ENCODE data around the gene MTR. TPM values are rescaled to one million over a fixed set of nuclear protein-coding genes. Genes with fewer than 3 reads are reported as not detected.

MTR gene
- total RNA-seq, 1 experiment from 2014 or later, result 24.6 TPM

DNA sequence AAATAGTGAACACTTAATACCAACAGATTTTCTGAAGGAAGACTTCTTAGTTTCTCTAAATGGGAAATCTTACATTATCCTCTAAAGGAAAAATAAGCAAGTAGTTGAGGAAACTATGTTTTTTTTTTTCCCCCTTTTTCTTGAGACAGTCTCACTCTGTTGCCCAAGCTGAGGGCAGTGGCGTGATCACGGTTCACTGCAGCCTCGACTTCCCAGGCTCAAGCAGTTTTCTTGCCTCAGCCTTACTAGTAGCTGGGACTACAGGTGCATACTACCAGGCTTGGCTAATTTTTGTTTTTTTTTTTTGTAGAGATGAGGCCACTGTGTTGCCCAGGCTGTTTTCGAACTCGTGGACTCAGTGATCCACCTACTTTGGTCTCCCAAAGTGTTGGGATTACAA is 3.9 kb downstream of the MTR start (continued):
- no peak for TF ChIP-seq CBX3 (IDR thresholded peaks at IDR 0.05; ENCODE audit: low read depth)

DNA sequence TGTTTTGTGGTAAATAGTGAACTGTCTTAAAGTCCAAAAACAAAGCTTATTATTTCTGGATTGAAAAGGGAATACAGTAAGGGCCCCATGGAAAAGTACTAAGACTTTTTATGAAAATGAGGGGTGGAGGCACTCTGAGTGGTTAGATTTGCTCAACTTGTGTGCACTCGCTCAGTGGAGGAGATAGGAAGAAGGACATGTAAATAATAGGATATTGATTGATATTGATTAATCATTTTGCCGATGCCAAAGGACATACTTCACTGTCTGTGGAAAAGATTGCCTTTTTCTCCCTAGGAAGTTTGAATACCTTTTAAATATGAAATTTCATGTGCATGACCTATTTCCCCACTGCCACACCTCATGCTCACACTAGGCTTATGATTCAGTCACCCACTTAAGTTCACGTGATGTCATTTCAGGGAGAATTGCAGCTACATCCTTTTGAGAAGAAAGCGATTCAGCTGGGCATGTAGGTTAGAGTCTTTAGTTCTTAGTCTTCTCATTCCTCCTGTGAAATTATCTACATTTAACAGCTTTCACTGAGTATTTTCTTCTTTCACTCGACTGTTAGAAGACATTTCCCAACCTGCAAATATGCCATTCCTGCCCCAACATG is 5.0 kb downstream of the MTR start:
- H3K4me2 ChIP-seq (ENCODE audit: low read length), result no peak overlapping the region
- no peaks in the 10 kb centered on the region for H3K9me3 ChIP-seq (ENCODE audit: control insufficient read depth in 1 of 2, insufficient read depth in 1 of 2, low read depth in 1 of 2, low read length in 2 of 2)
- ATAC-seq, result no peak
- H3K4me1 ChIP-seq (ENCODE audit: control insufficient read depth in 1 of 2, insufficient read depth in 2 of 2, low read length in 2 of 2), result peaks cover 4 to 8% of the 10 kb centered on the region in 2 experiments
- no peak for DNase-seq (ENCODE audit: low read depth, low spot score)
- RAD21 ChIA-PET (ENCODE audit: low non-redundant PET in 1 of 2, low total read pairs in 2 of 2, uncharacterized antibody in 2 of 2, unreplicated experiment in 2 of 2), result no interaction called here
- no peaks in the 10 kb centered on the region for H4K20me1 ChIP-seq (ENCODE audit: insufficient read depth)
- H3K36me3 ChIP-seq (ENCODE audit: control insufficient read depth in 1 of 2, insufficient read depth in 2 of 2, low read length in 2 of 2), result no peaks in the 10 kb centered on the region
- TF ChIP-seq YY1 (IDR thresholded peaks at IDR 0.05; ENCODE audit: extremely low read depth, insufficient replicate concordance, low read depth, low read length), result no peak
- no peak for TF ChIP-seq EZH2phosphoT487 (IDR thresholded peaks at IDR 0.05; ENCODE audit: borderline replicate concordance)
- TF ChIP-seq JUND (IDR thresholded peaks at IDR 0.05), result no peak
- TF ChIP-seq EGR1 (IDR thresholded peaks at IDR 0.05; ENCODE audit: low read depth), result no peak
- TF ChIP-seq EZH2 (IDR thresholded peaks at IDR 0.05), result no peak
- TF ChIP-seq ELF1 (IDR thresholded peaks at IDR 0.05; ENCODE audit: borderline replicate concordance, low read depth), result no peak
- TF ChIP-seq CEBPB (IDR thresholded peaks at IDR 0.05; ENCODE audit: low read depth), result no peak
- TF ChIP-seq ZFX (IDR thresholded peaks at IDR 0.05), result no peak
- TF ChIP-seq ZNF274 (IDR thresholded peaks at IDR 0.05; ENCODE audit: low read depth, low read length), result no peak
- TF ChIP-seq SP1 (IDR thresholded peaks at IDR 0.05; ENCODE audit: low read depth), result no peak
- TF ChIP-seq, protein P1, sequence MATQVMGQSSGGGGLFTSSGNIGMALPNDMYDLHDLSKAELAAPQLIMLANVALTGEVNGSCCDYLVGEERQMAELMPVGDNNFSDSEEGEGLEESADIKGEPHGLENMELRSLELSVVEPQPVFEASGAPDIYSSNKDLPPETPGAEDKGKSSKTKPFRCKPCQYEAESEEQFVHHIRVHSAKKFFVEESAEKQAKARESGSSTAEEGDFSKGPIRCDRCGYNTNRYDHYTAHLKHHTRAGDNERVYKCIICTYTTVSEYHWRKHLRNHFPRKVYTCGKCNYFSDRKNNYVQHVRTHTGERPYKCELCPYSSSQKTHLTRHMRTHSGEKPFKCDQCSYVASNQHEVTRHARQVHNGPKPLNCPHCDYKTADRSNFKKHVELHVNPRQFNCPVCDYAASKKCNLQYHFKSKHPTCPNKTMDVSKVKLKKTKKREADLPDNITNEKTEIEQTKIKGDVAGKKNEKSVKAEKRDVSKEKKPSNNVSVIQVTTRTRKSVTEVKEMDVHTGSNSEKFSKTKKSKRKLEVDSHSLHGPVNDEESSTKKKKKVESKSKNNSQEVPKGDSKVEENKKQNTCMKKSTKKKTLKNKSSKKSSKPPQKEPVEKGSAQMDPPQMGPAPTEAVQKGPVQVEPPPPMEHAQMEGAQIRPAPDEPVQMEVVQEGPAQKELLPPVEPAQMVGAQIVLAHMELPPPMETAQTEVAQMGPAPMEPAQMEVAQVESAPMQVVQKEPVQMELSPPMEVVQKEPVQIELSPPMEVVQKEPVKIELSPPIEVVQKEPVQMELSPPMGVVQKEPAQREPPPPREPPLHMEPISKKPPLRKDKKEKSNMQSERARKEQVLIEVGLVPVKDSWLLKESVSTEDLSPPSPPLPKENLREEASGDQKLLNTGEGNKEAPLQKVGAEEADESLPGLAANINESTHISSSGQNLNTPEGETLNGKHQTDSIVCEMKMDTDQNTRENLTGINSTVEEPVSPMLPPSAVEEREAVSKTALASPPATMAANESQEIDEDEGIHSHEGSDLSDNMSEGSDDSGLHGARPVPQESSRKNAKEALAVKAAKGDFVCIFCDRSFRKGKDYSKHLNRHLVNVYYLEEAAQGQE (IDR thresholded peaks at IDR 0.05; ENCODE audit: low read depth), result no peak
- BruUV-seq (replicated peaks), result no TSS peak
- no peaks in the 10 kb centered on the region for H3K9me2 ChIP-seq (ENCODE audit: insufficient read depth)
- H3K27me3 ChIP-seq (ENCODE audit: insufficient read depth, low read length), result no peaks in the 10 kb centered on the region
- H3K4me3 ChIP-seq (replicated peaks in 1 of 2; ENCODE audit: low read depth in 1 of 2, low read length in 2 of 2), result no peak overlapping the region
- POLR2A ChIA-PET, result no interaction called here
- H3K9ac ChIP-seq (ENCODE audit: low read length), result no peak overlapping the region
- peaks cover 77% of the 10 kb centered on the region for H3K79me2 ChIP-seq (ENCODE audit: insufficient read depth, low read length)
- CTCF ChIA-PET, result no interaction called here
- H2AFZ ChIP-seq (ENCODE audit: low read depth, low read length, poor library complexity, severe bottlenecking), result no peak overlapping the region
- no peak overlapping the region for H3K27ac ChIP-seq (ENCODE audit: low read depth, low read length)
- intact Hi-C loops (cut with micrococcal nuclease), result no loop called here

Measured in HCT116 (cell line).